ENCODE results near the gene PRDM16. TPM values are rescaled to one million over a fixed set of nuclear protein-coding genes. Genes with fewer than 3 reads are reported as not detected.
"Not testable (repeated sequence)": the region's sequence is repeated elsewhere in the genome, so short reads cannot be mapped to it uniquely, and the experiment has no call there.

PRDM16 gene
- polyA plus RNA-seq, 1 donor (not counting 4 experiments of a cell fraction or from before 2014, with no cell fraction given), result 0.05 TPM

- no peak overlapping the region for H3K4me3 ChIP-seq (ENCODE audit: control insufficient read depth in 2 of 3, extremely low read depth in 1 of 3, insufficient read depth in 2 of 3, low read depth in 1 of 3, low read length in 3 of 3)
- H3K79me2 ChIP-seq (ENCODE audit: control insufficient read depth, insufficient read depth, low read length), result no peaks in the 10 kb centered on the region
- TF ChIP-seq, protein P1, sequence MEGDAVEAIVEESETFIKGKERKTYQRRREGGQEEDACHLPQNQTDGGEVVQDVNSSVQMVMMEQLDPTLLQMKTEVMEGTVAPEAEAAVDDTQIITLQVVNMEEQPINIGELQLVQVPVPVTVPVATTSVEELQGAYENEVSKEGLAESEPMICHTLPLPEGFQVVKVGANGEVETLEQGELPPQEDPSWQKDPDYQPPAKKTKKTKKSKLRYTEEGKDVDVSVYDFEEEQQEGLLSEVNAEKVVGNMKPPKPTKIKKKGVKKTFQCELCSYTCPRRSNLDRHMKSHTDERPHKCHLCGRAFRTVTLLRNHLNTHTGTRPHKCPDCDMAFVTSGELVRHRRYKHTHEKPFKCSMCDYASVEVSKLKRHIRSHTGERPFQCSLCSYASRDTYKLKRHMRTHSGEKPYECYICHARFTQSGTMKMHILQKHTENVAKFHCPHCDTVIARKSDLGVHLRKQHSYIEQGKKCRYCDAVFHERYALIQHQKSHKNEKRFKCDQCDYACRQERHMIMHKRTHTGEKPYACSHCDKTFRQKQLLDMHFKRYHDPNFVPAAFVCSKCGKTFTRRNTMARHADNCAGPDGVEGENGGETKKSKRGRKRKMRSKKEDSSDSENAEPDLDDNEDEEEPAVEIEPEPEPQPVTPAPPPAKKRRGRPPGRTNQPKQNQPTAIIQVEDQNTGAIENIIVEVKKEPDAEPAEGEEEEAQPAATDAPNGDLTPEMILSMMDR (optimal IDR thresholded peaks at IDR 0.05 in 1 of 3, IDR thresholded peaks at IDR 0.05 in 1 of 3, conservative IDR thresholded peaks at IDR 0.05 in 1 of 3; ENCODE audit: extremely low read depth in 1 of 3, insufficient read depth in 2 of 3, low read length in 3 of 3), result no peak
- TF ChIP-seq EZH2 (IDR thresholded peaks at IDR 0.05; ENCODE audit: low read length), result no peak
- H2AFZ ChIP-seq (ENCODE audit: control insufficient read depth, low read length), result no peak overlapping the region
- no peaks in the 10 kb centered on the region for H3K9me3 ChIP-seq (ENCODE audit: control insufficient read depth, low read depth, low read length)
- no peak overlapping the region for H3K4me2 ChIP-seq (ENCODE audit: control insufficient read depth, extremely low read depth, insufficient read depth, low read depth, low read length)
- H3K9me1 ChIP-seq (ENCODE audit: control insufficient read depth, extremely low read depth, insufficient read depth, low read length), result no peaks in the 10 kb centered on the region
- no peaks in the 10 kb centered on the region for H3K4me1 ChIP-seq (ENCODE audit: control insufficient read depth, extremely low read depth, insufficient read depth, low read length)
- FAIRE-seq, result no peak
- no peak overlapping the region for H3K27ac ChIP-seq (ENCODE audit: control insufficient read depth, insufficient read depth, low read length)
- no peaks in the 10 kb centered on the region for H3K36me3 ChIP-seq (ENCODE audit: control insufficient read depth in 2 of 2, extremely low read depth in 1 of 2, insufficient read depth in 2 of 2, low read length in 2 of 2)
- no peaks in the 10 kb centered on the region for H4K20me1 ChIP-seq (ENCODE audit: control insufficient read depth, extremely low read depth, insufficient read depth, low read length)
- dilution Hi-C loops (cut with MboI; ENCODE audit: extremely low pct_ligation_motif_present, low sequenced_read_pairs), result no loop called here
- DNase-seq (ENCODE audit: low read depth, low spot score), result no peak
- no peaks in the 10 kb centered on the region for H3K27me3 ChIP-seq (ENCODE audit: control insufficient read depth, extremely low read depth, insufficient read depth, low read length)
- H3K9ac ChIP-seq (ENCODE audit: control insufficient read depth, extremely low read depth, insufficient read depth, low read length), result no peak overlapping the region
Observed at GRCh38 chr1:3086272-3086974, 17.4 kb downstream of the PRDM16 start.

GRCh38 chr1:3087049-3087448, 18.0 kb downstream of the PRDM16 start:
- Histone ChIP-seq H3K9me3 (ENCODE audit: control insufficient read depth, low read depth, low read length) (no peaks in the 10 kb centered on the region), H3K4me3 (ENCODE audit: control insufficient read depth in 2 of 3, extremely low read depth in 1 of 3, insufficient read depth in 2 of 3, low read depth in 1 of 3, low read length in 3 of 3) (no peak overlapping the region), H3K79me2 (ENCODE audit: control insufficient read depth, insufficient read depth, low read length) (no peaks in the 10 kb centered on the region), H3K4me2 (ENCODE audit: control insufficient read depth, extremely low read depth, insufficient read depth, low read depth, low read length) (no peak overlapping the region), H3K4me1 (ENCODE audit: control insufficient read depth, extremely low read depth, insufficient read depth, low read length) (no peaks in the 10 kb centered on the region), H2AFZ (ENCODE audit: control insufficient read depth, low read length) (no peak overlapping the region), H4K20me1 (ENCODE audit: control insufficient read depth, extremely low read depth, insufficient read depth, low read length) (no peaks in the 10 kb centered on the region), H3K9ac (ENCODE audit: control insufficient read depth, extremely low read depth, insufficient read depth, low read length) (no peak overlapping the region), H3K9me1 (ENCODE audit: control insufficient read depth, extremely low read depth, insufficient read depth, low read length) (no peaks in the 10 kb centered on the region), H3K27me3 (ENCODE audit: control insufficient read depth, extremely low read depth, insufficient read depth, low read length) (no peaks in the 10 kb centered on the region), H3K36me3 (ENCODE audit: control insufficient read depth in 2 of 2, extremely low read depth in 1 of 2, insufficient read depth in 2 of 2, low read length in 2 of 2) (no peaks in the 10 kb centered on the region), H3K27ac (ENCODE audit: control insufficient read depth, insufficient read depth, low read length) (no peak overlapping the region)
- no peak for TF ChIP-seq EZH2 (IDR thresholded peaks at IDR 0.05; ENCODE audit: low read length)
- TF ChIP-seq, protein P1 (optimal IDR thresholded peaks at IDR 0.05 in 1 of 3, IDR thresholded peaks at IDR 0.05 in 1 of 3, conservative IDR thresholded peaks at IDR 0.05 in 1 of 3; ENCODE audit: extremely low read depth in 1 of 3, insufficient read depth in 2 of 3, low read length in 3 of 3), result no peak
- dilution Hi-C loops (cut with MboI; ENCODE audit: extremely low pct_ligation_motif_present, low sequenced_read_pairs), result no loop called here
- no peak for DNase-seq (ENCODE audit: low read depth, low spot score)
- FAIRE-seq, result no peak

- H3K4me3 ChIP-seq (ENCODE audit: control insufficient read depth in 2 of 3, extremely low read depth in 1 of 3, insufficient read depth in 2 of 3, low read depth in 1 of 3, low read length in 3 of 3); H3K27ac ChIP-seq (ENCODE audit: control insufficient read depth, insufficient read depth, low read length); H4K20me1 ChIP-seq (ENCODE audit: control insufficient read depth, extremely low read depth, insufficient read depth, low read length); H2AFZ ChIP-seq (ENCODE audit: control insufficient read depth, low read length); FAIRE-seq; H3K9me3 ChIP-seq (ENCODE audit: control insufficient read depth, low read depth, low read length); H3K4me2 ChIP-seq (ENCODE audit: control insufficient read depth, extremely low read depth, insufficient read depth, low read depth, low read length); H3K36me3 ChIP-seq (ENCODE audit: control insufficient read depth in 2 of 2, extremely low read depth in 1 of 2, insufficient read depth in 2 of 2, low read length in 2 of 2); dilution Hi-C loops (cut with MboI; ENCODE audit: extremely low pct_ligation_motif_present, low sequenced_read_pairs); H3K9ac ChIP-seq (ENCODE audit: control insufficient read depth, extremely low read depth, insufficient read depth, low read length); DNase-seq (ENCODE audit: low read depth, low spot score); H3K4me1 ChIP-seq (ENCODE audit: control insufficient read depth, extremely low read depth, insufficient read depth, low read length); H3K27me3 ChIP-seq (ENCODE audit: control insufficient read depth, extremely low read depth, insufficient read depth, low read length); H3K79me2 ChIP-seq (ENCODE audit: control insufficient read depth, insufficient read depth, low read length); H3K9me1 ChIP-seq (ENCODE audit: control insufficient read depth, extremely low read depth, insufficient read depth, low read length): not testable (repeated sequence)
Observed at GRCh38 chr1:3087946-3088668, 19.1 kb downstream of the PRDM16 start.
